Measurements from ENCODE around the gene ZNF774. TPM values are rescaled to one million over a fixed set of nuclear protein-coding genes. Genes with fewer than 3 reads are reported as not detected.

ZNF774 gene
- polyA plus RNA-seq, 5 donors: 4.9 to 6.6 (median 5.6) TPM

Other genes with a start within 250 kb of the ZNF774 start
- 100 to 1,000 TPM; 114 to 152 (median 118) TPM for gene IDH2, start 249.8 kb upstream of the ZNF774 start, polyA plus RNA-seq (ENCODE audit: insufficient read depth in 1 of 5, insufficient read length in 5 of 5, low replicate concordance in 1 of 5)
- 10 to 100 TPM; 21.0 to 30.0 (median 23.4) TPM for gene SEMA4B, start 151.0 kb upstream of the ZNF774 start, polyA plus RNA-seq (ENCODE audit: insufficient read depth in 1 of 5, insufficient read length in 5 of 5, low replicate concordance in 1 of 5)
- gene CIB1, start 118.3 kb upstream of the ZNF774 start, polyA plus RNA-seq (ENCODE audit: insufficient read depth in 1 of 5, insufficient read length in 5 of 5, low replicate concordance in 1 of 5): 10 to 100 TPM; 43.7 to 55.3 (median 47.4) TPM
- gene GDPGP1, start 118.1 kb upstream of the ZNF774 start, polyA plus RNA-seq (ENCODE audit: insufficient read depth in 1 of 5, insufficient read length in 5 of 5, low replicate concordance in 1 of 5): 1 to 10 TPM; 1.7 to 4.6 (median 4.3) TPM
- under 1 TPM; 0.09 to 0.27 (median 0.13) TPM for gene TTLL13, start 102.7 kb upstream of the ZNF774 start, polyA plus RNA-seq (ENCODE audit: insufficient read depth in 1 of 5, insufficient read length in 5 of 5, low replicate concordance in 1 of 5)
- 100 to 1,000 TPM; 105 to 122 (median 108) TPM for gene NGRN, start 86.6 kb upstream of the ZNF774 start, polyA plus RNA-seq (ENCODE audit: insufficient read depth in 1 of 5, insufficient read length in 5 of 5, low replicate concordance in 1 of 5)
- 100 to 1,000 TPM; 172 to 244 (median 224) TPM for gene IQGAP1, start 36.0 kb downstream of the ZNF774 start, polyA plus RNA-seq (ENCODE audit: insufficient read depth in 1 of 5, insufficient read length in 5 of 5, low replicate concordance in 1 of 5)
- gene CRTC3, start 177.6 kb downstream of the ZNF774 start, polyA plus RNA-seq (ENCODE audit: insufficient read depth in 1 of 5, insufficient read length in 5 of 5, low replicate concordance in 1 of 5): 10 to 100 TPM; 32.1 to 39.6 (median 37.7) TPM

Measured in right lung (tissue), 5 donors.